HepG2 (cell line): ENCODE results near the gene HFM1. TPM values are rescaled to one million over a fixed set of nuclear protein-coding genes. Genes with fewer than 3 reads are reported as not detected.

Experiments used
- ATAC-seq: fragments of 200-7000 bp; cut with Tn5 transposase; 3 replicates; pipeline ENCODE4 v1.9.1; 2020; ENCODE audit warnings: mild to moderate bottlenecking, moderate library complexity
- BruUV-seq: library from RNA; stranded (reverse); fragments of 400-500 nt; replicated peaks from 2 replicates; lab custom pipeline; 2021; lab: Mats Ljungman, UMichigan
- CTCF ChIA-PET: fragments of 300-600 bp; formaldehyde crosslinking; extraction: SDS; loops from one replicate; lab custom pipeline; 2021; ENCODE audit warnings: low total read pairs, inconsistent platforms, low intra/inter-chr PET ratio; lab: Yijun Ruan, JAX
- POLR2A ChIA-PET: fragments of 350-600 bp; sonication (Branson Sonifier 250); formaldehyde crosslinking; loops from one replicate; lab custom pipeline; 2020; ENCODE audit warnings: antibody characterized with exemption, inconsistent platforms; lab: Yijun Ruan, JAX
- DNase-seq: peaks from one replicate; pipeline ENCODE4 v3.0.0-alpha.2; 2015; ENCODE audit warnings: low spot score
- FAIRE-seq: peaks from 3 replicates; lab custom pipeline; 2011; peaks lifted over from hg19 to GRCh38; lab: Jason Lieb, UNC
- H2AFZ ChIP-seq: one replicate; pipeline ENCODE4 v1.6.1; 2011; ENCODE audit warnings: low read length, inconsistent platforms
- H3K27ac ChIP-seq: fragments of 300-600 bp; 3 replicates; pipeline ENCODE4 v1.8.0; 2011; ENCODE audit warnings: mixed run types, mild to moderate bottlenecking, mixed read lengths, low read length, inconsistent platforms; ENCODE audit not compliant: insufficient read depth; ENCODE audit errors: extremely low read length
- H3K27me3 ChIP-seq, 2 experiments: fragments of 200-600 bp in 1 of 2; 2 replicates in 1 of 2; 3 replicates in 1 of 2; pipeline versions ENCODE4 v1.6.0 to v1.8.0; 2011; ENCODE audit warnings: low read length in 2 of 2, mild to moderate bottlenecking in 2 of 2, moderate library complexity in 2 of 2, inconsistent platforms in 1 of 2; ENCODE audit not compliant: insufficient read depth in 2 of 2, control insufficient read depth in 1 of 2
- H3K36me3 ChIP-seq, 2 experiments: fragments of 200-600 bp in 1 of 2; replicated peaks in 1 of 2; 2 replicates in 1 of 2; 3 replicates in 1 of 2; pipeline versions ENCODE4 v1.5.1 to v1.8.0; 2011; ENCODE audit warnings: low read length in 2 of 2, inconsistent platforms in 1 of 2; ENCODE audit not compliant: insufficient read depth in 2 of 2, control insufficient read depth in 1 of 2
- H3K4me1 ChIP-seq: 2 replicates; pipeline ENCODE4 v1.5.1; 2012; ENCODE audit warnings: low read length, inconsistent platforms; ENCODE audit not compliant: insufficient read depth
- H3K4me2 ChIP-seq: 2 replicates; pipeline ENCODE4 v1.6.0; 2011; ENCODE audit warnings: low read depth, low read length, inconsistent platforms
- H3K4me3 ChIP-seq, 3 experiments: fragments of 200-600 bp in 1 of 3; sonication (generic), shearing (Covaris generic) in 1 of 3; replicated peaks in 1 of 3; 2 replicates each; pipeline ENCODE4 v1.5.1; 2011 to 2016; ENCODE audit warnings: low read length in 3 of 3, inconsistent platforms in 2 of 3, low read depth in 2 of 3, mild to moderate bottlenecking in 2 of 3, control low read depth in 1 of 3, mixed read lengths in 1 of 3; ENCODE audit not compliant: insufficient read depth in 1 of 3
- H3K79me2 ChIP-seq: one replicate; pipeline ENCODE4 v1.6.1; 2011; ENCODE audit warnings: low read length, inconsistent platforms; ENCODE audit not compliant: insufficient read depth
- H3K9ac ChIP-seq: 2 replicates; pipeline ENCODE4 v1.6.0; 2011; ENCODE audit warnings: mild to moderate bottlenecking, low read depth, low read length, inconsistent platforms; ENCODE audit not compliant: insufficient read depth
- H3K9me3 ChIP-seq: 2 replicates; pipeline ENCODE4 v1.5.1; 2012; ENCODE audit warnings: mild to moderate bottlenecking, low read length
- H4K20me1 ChIP-seq: 2 replicates; pipeline ENCODE4 v1.6.0; 2011; ENCODE audit warnings: inconsistent platforms, mild to moderate bottlenecking, low read length, moderate library complexity; ENCODE audit not compliant: insufficient read depth
- AKAP8 ChIP-seq: sonication (generic); formaldehyde crosslinking; IDR thresholded peaks from 2 replicates; pipeline ENCODE4 v1.5.1; 2020; ENCODE audit warnings: mild to moderate bottlenecking, missing genetic modification reagents
- CHD2 ChIP-seq: IDR thresholded peaks from 2 replicates; pipeline ENCODE4 v1.6.1; 2011; ENCODE audit warnings: low read depth, low read length, improper control_type of control experiment
- FOXP1 ChIP-seq, 2 experiments: fragments of 450-650 bp in 1 of 2; IDR thresholded peaks; 2 replicates each; pipeline ENCODE4 v1.6.1; 2017 to 2018; ENCODE audit warnings: antibody characterized with exemption in 1 of 2
- HNRNPL ChIP-seq: fragments of 200-400 bp; formaldehyde crosslinking; IDR thresholded peaks from 2 replicates; pipeline ENCODE4 v1.6.1; 2017; ENCODE audit warnings: mild to moderate bottlenecking, low read depth, low read length
- IRX3 ChIP-seq: sonication (generic); formaldehyde crosslinking; IDR thresholded peaks from 2 replicates; pipeline ENCODE4 v1.8.1; 2023; ENCODE audit warnings: mild to moderate bottlenecking, low read depth, missing genetic modification reagents, borderline replicate concordance
- MBNL3 ChIP-seq: fragments of 250-450 bp; sonication (Bioruptor Pico); conservative IDR thresholded peaks from 2 replicates; pipeline ENCODE4 v1.8.0; 2022; ENCODE audit warnings: mild to moderate bottlenecking, inconsistent platforms
- NFE2L1 ChIP-seq: sonication (generic); formaldehyde crosslinking; IDR thresholded peaks from 2 replicates; pipeline ENCODE4 v1.4.0; 2020; ENCODE audit warnings: missing genetic modification reagents, mild to moderate bottlenecking, borderline replicate concordance
- RORA ChIP-seq: sonication (generic); formaldehyde crosslinking; IDR thresholded peaks from 2 replicates; pipeline ENCODE4 v1.5.0; 2020; ENCODE audit warnings: mild to moderate bottlenecking, missing genetic modification reagents, moderate library complexity
- TGIF2 ChIP-seq: IDR thresholded peaks from 2 replicates; pipeline ENCODE4 v1.6.1; 2016; ENCODE audit warnings: control low read depth, missing compliant biosample characterization
- THAP8 ChIP-seq: sonication (generic); formaldehyde crosslinking; IDR thresholded peaks from 2 replicates; pipeline ENCODE4 v1.5.1; 2020; ENCODE audit warnings: missing genetic modification reagents, mild to moderate bottlenecking, borderline replicate concordance
- ZBTB8A ChIP-seq: sonication (generic); formaldehyde crosslinking; IDR thresholded peaks from 2 replicates; pipeline ENCODE4 v1.4.0; 2020; ENCODE audit warnings: mild to moderate bottlenecking, low read depth, missing genetic modification reagents, borderline replicate concordance
- ZNF143 ChIP-seq: sonication (generic); formaldehyde crosslinking; IDR thresholded peaks from 2 replicates; pipeline ENCODE4 v1.4.0; 2020; ENCODE audit warnings: missing genetic modification reagents
- ZNF3 ChIP-seq: IDR thresholded peaks from 2 replicates; pipeline ENCODE4 v1.7.0; 2017; ENCODE audit warnings: inconsistent platforms
- ZNF30 ChIP-seq: sonication (generic); formaldehyde crosslinking; IDR thresholded peaks from 2 replicates; pipeline ENCODE4 v1.5.0; 2020; ENCODE audit warnings: mild to moderate bottlenecking, missing genetic modification reagents
- ZNF510 ChIP-seq: sonication (generic); formaldehyde crosslinking; IDR thresholded peaks from 2 replicates; pipeline ENCODE4 v1.4.0; 2020; ENCODE audit warnings: low read depth, mild to moderate bottlenecking, missing genetic modification reagents
- ZNF781 ChIP-seq: sonication (generic); formaldehyde crosslinking; IDR thresholded peaks from 2 replicates; pipeline ENCODE4 v1.5.1; 2020; ENCODE audit warnings: borderline replicate concordance, mild to moderate bottlenecking, missing genetic modification reagents; ENCODE audit errors: not compliant biosample characterization
- ZNF782 ChIP-seq: sonication (generic); formaldehyde crosslinking; IDR thresholded peaks from 2 replicates; pipeline ENCODE4 v1.4.0; 2020; ENCODE audit warnings: missing genetic modification reagents, mild to moderate bottlenecking, borderline replicate concordance
- ZSCAN5A ChIP-seq: sonication (generic); formaldehyde crosslinking; IDR thresholded peaks from 2 replicates; pipeline ENCODE4 v1.8.0; 2022; ENCODE audit warnings: mild to moderate bottlenecking, missing genetic modification reagents, borderline replicate concordance
- WGBS: methylation state at CpG from one replicate; pipeline ENCODE4 v1.1.6; 2017; ENCODE audit warnings: low lambda C conversion rate; 5-methylcytosine and 5-hydroxymethylcytosine counted together
- in situ Hi-C: cut with HindIII; loops from 2 replicates; pipeline ENCODE4 v1.10.0; 2017; ENCODE audit warnings: low pct_unique_long_range_greater_than_20kb; ENCODE audit not compliant: extremely low pct_ligation_motif_present
- intact Hi-C: fragments of 100-400 bp; cut with micrococcal nuclease; formaldehyde crosslinking; loops from one replicate; pipeline ENCODE4 v1.10.0; 2022; ENCODE audit not compliant: unreplicated experiment
- polyA plus RNA-seq, 8 experiments: library from polyadenylated mRNA; depleted of rRNA in 3 of 8; stranded (reverse) in 7 of 8; unstranded in 1 of 8; fragments of >200 nt; fragmentation: Illumina TruSeq in 4 of 8; extraction: Trizol in 4 of 8; gene quantifications; 2 replicates each; pipeline versions ENCODE4 v1.2.1 to v1.2.3, GENCODE V29; 2011 to 2016; ENCODE audit warnings: low read depth in 4 of 8, missing spikeins in 1 of 8, mixed read lengths in 1 of 8; ENCODE audit not compliant: insufficient read depth in 1 of 8
- total RNA-seq, 5 experiments: library from RNA; depleted of rRNA; stranded (reverse); fragments of >200 nt; fragmentation: Illumina TruSeq; extraction: Trizol; gene quantifications; 2 replicates each; pipeline ENCODE4 v1.2.3, GENCODE V29; 2016; ENCODE audit warnings: low read depth in 1 of 5
- TF ChIP-seq, protein P1 (sequence below): sonication (generic); formaldehyde crosslinking; IDR thresholded peaks from 2 replicates; pipeline ENCODE4 v1.4.0; 2020; ENCODE audit warnings: missing genetic modification reagents, borderline replicate concordance

HFM1 gene
- total and polyA plus RNA-seq, 2 of the 13 experiments (the other 11 are each of a cell fraction or from before 2014, with no cell fraction given) = 0.29 to 1.4 TPM

GRCh38 chr1:91217911-91218310, 186.7 kb downstream of the HFM1 start:
- Histone ChIP-seq H4K20me1 (no peaks in the 10 kb centered on the region), H3K4me2 (peak overlapping the region; percentile 14; the same call in 1 of the 2 replicates), H3K36me3 (no peaks in the 10 kb centered on the region), H3K4me3 (no peak overlapping the region; a peak in 1 of 6 replicates), H3K27me3 (no peaks in the 10 kb centered on the region; a peak in 1 of 5 replicates), H3K27ac (no peak overlapping the region), H3K4me1 (no peaks in the 10 kb centered on the region), H3K79me2 (no peaks in the 10 kb centered on the region), H2AFZ (no peak overlapping the region), H3K9ac (no peak overlapping the region), H3K9me3 (peaks cover 18% of the 10 kb centered on the region)
- TF ChIP-seq, protein P1, sequence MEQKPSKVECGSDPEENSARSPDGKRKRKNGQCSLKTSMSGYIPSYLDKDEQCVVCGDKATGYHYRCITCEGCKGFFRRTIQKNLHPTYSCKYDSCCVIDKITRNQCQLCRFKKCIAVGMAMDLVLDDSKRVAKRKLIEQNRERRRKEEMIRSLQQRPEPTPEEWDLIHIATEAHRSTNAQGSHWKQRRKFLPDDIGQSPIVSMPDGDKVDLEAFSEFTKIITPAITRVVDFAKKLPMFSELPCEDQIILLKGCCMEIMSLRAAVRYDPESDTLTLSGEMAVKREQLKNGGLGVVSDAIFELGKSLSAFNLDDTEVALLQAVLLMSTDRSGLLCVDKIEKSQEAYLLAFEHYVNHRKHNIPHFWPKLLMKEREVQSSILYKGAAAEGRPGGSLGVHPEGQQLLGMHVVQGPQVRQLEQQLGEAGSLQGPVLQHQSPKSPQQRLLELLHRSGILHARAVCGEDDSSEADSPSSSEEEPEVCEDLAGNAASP (CRISPR knock-in tag) = no peak
- TF ChIP-seq IRX3 (CRISPR knock-in tag) (no peak), ZNF3 (CRISPR knock-in tag) (no peak), ZNF782 (CRISPR knock-in tag) (no peak), ZNF30 (CRISPR knock-in tag) (no peak), ZBTB8A (CRISPR knock-in tag) (no peak), NFE2L1 (CRISPR knock-in tag) (no peak), CHD2 (no peak), ZNF510 (CRISPR knock-in tag) (no peak), HNRNPL (no peak), ZNF143 (CRISPR knock-in tag) (no peak), FOXP1 (IDR thresholded peaks at IDR 0.05) (no peak), FOXP1 (CRISPR knock-in tag; IDR thresholded peaks at IDR 0.05) (no peak), ZSCAN5A (CRISPR knock-in tag) (no peak), TGIF2 (CRISPR knock-in tag) (no peak), MBNL3 (CRISPR knock-in tag) (no peak), THAP8 (CRISPR knock-in tag) (no peak), ZNF781 (CRISPR knock-in tag) (no peak), RORA (CRISPR knock-in tag) (no peak), AKAP8 (no peak)
- DNase-seq (no peak), ATAC-seq (no peak), FAIRE-seq (no peak)
- BruUV-seq = no TSS peak
- ChIA-PET CTCF (no interaction called here), POLR2A (no interaction called here)
- WGBS = 29% methylated on average over 8 of the region's 8 CpGs
- in situ Hi-C loops (no loop called here), intact Hi-C loops (no loop called here)
